HG03575 (cell line): ENCODE data around the gene USP13.

Experiments used
- ATAC-seq: cut with Tn5 transposase; IDR thresholded peaks from one replicate; pipeline ENCODE4 v1.9.1; 2021; ENCODE audit not compliant: unreplicated experiment, insufficient number of reproducible peaks, low FRiP score; ENCODE audit errors: extremely low read depth

USP13 gene

GRCh38 chr3:179651687-179652446 lies 973 bp upstream of the USP13 start:
- no peak for ATAC-seq

GRCh38 chr3:179653096-179653797 lies 407 bp downstream of the USP13 start:
- peak; percentile 33 for ATAC-seq

- no peak for ATAC-seq
Observed at GRCh38 chr3:179655236-179655635, 2.4 kb downstream of the USP13 start.

- ATAC-seq: no peak
Observed at GRCh38 chr3:179658606-179659005, 5.8 kb downstream of the USP13 start.

GRCh38 chr3:179660872-179661271 lies 8.0 kb downstream of the USP13 start:
- no peak for ATAC-seq

GRCh38 chr3:179661777-179662176 lies 8.9 kb downstream of the USP13 start:
- ATAC-seq: no peak

- ATAC-seq: no peak
Observed at GRCh38 chr3:179663093-179663492, 10.3 kb downstream of the USP13 start.

GRCh38 chr3:179666030-179666429 lies 13.2 kb downstream of the USP13 start:
- no peak for ATAC-seq

GRCh38 chr3:179666436-179667035 lies 13.7 kb downstream of the USP13 start:
- ATAC-seq: no peak

GRCh38 chr3:179668429-179668828 lies 15.6 kb downstream of the USP13 start:
- no peak for ATAC-seq

- no peak for ATAC-seq
Observed at GRCh38 chr3:179670311-179670710, 17.5 kb downstream of the USP13 start.

GRCh38 chr3:179671309-179671708 lies 18.5 kb downstream of the USP13 start:
- ATAC-seq: no peak

- no peak for ATAC-seq
Observed at GRCh38 chr3:179671747-179672242, 19.0 kb downstream of the USP13 start.

GRCh38 chr3:179672918-179673317 lies 20.1 kb downstream of the USP13 start:
- ATAC-seq: no peak

- ATAC-seq: no peak
Observed at GRCh38 chr3:179673523-179673922, 20.7 kb downstream of the USP13 start.

- no peak for ATAC-seq
Observed at GRCh38 chr3:179676081-179676480, 23.2 kb downstream of the USP13 start.

- no peak for ATAC-seq
Observed at GRCh38 chr3:179677884-179678283, 25.0 kb downstream of the USP13 start.

- no peak for ATAC-seq
Observed at GRCh38 chr3:179681492-179682263, 28.8 kb downstream of the USP13 start.

GRCh38 chr3:179682426-179683080 lies 29.7 kb downstream of the USP13 start:
- ATAC-seq: no peak
